Tibial nerve (tissue), 4 donors: ENCODE results near the gene CAB39.

Experiments
- CTCF ChIP-seq, 5 experiments: fragments of 200-600 bp in 3 of 5; fragments of 450-650 bp in 2 of 5; sonication (generic) in 3 of 5; IDR thresholded peaks; one replicate each; pipeline ENCODE4 v1.5.1; 2016 to 2019; ENCODE audit warnings: antibody characterized with exemption in 5 of 5, mild to moderate bottlenecking in 3 of 5, moderate library complexity in 2 of 5
- EP300 ChIP-seq, 2 donors: sonication (generic); formaldehyde crosslinking; IDR thresholded peaks; one replicate each; pipeline ENCODE4 v1.6.1; 2017; ENCODE audit warnings: antibody characterized with exemption in 2 of 2, mild to moderate bottlenecking in 1 of 2

- TF ChIP-seq CTCF (IDR thresholded peaks at IDR 0.05) (no peak), EP300 (IDR thresholded peaks at IDR 0.05) (no peak)
Measured at GRCh38 chr2:230772156-230772555, 59.5 kb downstream of the CAB39 start.
